ENCODE results near the gene GADL1.

Gene GADL1

GRCh38 chr3:30813734-30814133 lies 80.7 kb downstream of the GADL1 start:
- Histone ChIP-seq H3K27me3 (ENCODE audit: insufficient read depth, low read length) (peaks cover 5% of the 10 kb centered on the region; the same call in 1 of the 2 replicates), H3K9me3 (ENCODE audit: low read length) (no peaks in the 10 kb centered on the region), H3K36me3 (ENCODE audit: insufficient read depth, low read length) (no peaks in the 10 kb centered on the region), H3K27ac (ENCODE audit: low read depth, low read length, poor library complexity, severe bottlenecking) (no peak overlapping the region), H3K4me1 (ENCODE audit: insufficient read depth, low read length, severe bottlenecking) (no peaks in the 10 kb centered on the region), H3F3A (ENCODE audit: insufficient read depth, low read length) (no peaks in the 10 kb centered on the region), H2AFZ (ENCODE audit: low read length) (no peak overlapping the region), H4K20me1 (ENCODE audit: insufficient read depth, low read length) (no peaks in the 10 kb centered on the region), H3K4me3 (ENCODE audit: low read depth, low read length, poor library complexity, severe bottlenecking) (no peak overlapping the region), H3K79me2 (ENCODE audit: insufficient read depth, low read length) (no peaks in the 10 kb centered on the region), H3K9me2 (ENCODE audit: low read depth, low read length) (no peaks in the 10 kb centered on the region), H3K9ac (ENCODE audit: low read length) (no peak overlapping the region), H3K4me2 (ENCODE audit: low read length) (no peak overlapping the region)
- no peak for TF ChIP-seq CTCF (IDR thresholded peaks at IDR 0.05; ENCODE audit: low read length)
- TF ChIP-seq EZH2 (IDR thresholded peaks at IDR 0.05; ENCODE audit: borderline replicate concordance, low read length) = no peak

GRCh38 chr3:30811151-30811795 lies 83.2 kb downstream of the GADL1 start:
- Histone ChIP-seq H3K9ac (ENCODE audit: low read length) (no peak overlapping the region), H3K27me3 (ENCODE audit: insufficient read depth, low read length) (peaks cover 5% of the 10 kb centered on the region; the same call in 1 of the 2 replicates), H4K20me1 (ENCODE audit: insufficient read depth, low read length) (no peaks in the 10 kb centered on the region), H3K36me3 (ENCODE audit: insufficient read depth, low read length) (no peaks in the 10 kb centered on the region), H3K9me3 (ENCODE audit: low read length) (no peaks in the 10 kb centered on the region), H3K4me3 (ENCODE audit: low read depth, low read length, poor library complexity, severe bottlenecking) (no peak overlapping the region), H3K4me2 (ENCODE audit: low read length) (no peak overlapping the region), H3F3A (ENCODE audit: insufficient read depth, low read length) (no peaks in the 10 kb centered on the region), H3K79me2 (ENCODE audit: insufficient read depth, low read length) (no peaks in the 10 kb centered on the region), H3K4me1 (ENCODE audit: insufficient read depth, low read length, severe bottlenecking) (no peaks in the 10 kb centered on the region), H2AFZ (ENCODE audit: low read length) (no peak overlapping the region), H3K27ac (ENCODE audit: low read depth, low read length, poor library complexity, severe bottlenecking) (no peak overlapping the region), H3K9me2 (ENCODE audit: low read depth, low read length) (no peaks in the 10 kb centered on the region)
- TF ChIP-seq EZH2 (IDR thresholded peaks at IDR 0.05; ENCODE audit: borderline replicate concordance, low read length) = no peak
- no peak for TF ChIP-seq CTCF (IDR thresholded peaks at IDR 0.05; ENCODE audit: low read length)

- Histone ChIP-seq H3K79me2 (ENCODE audit: insufficient read depth, low read length) (no peaks in the 10 kb centered on the region), H3K27ac (ENCODE audit: low read depth, low read length, poor library complexity, severe bottlenecking) (no peak overlapping the region), H2AFZ (ENCODE audit: low read length) (no peak overlapping the region), H3K36me3 (ENCODE audit: insufficient read depth, low read length) (no peaks in the 10 kb centered on the region), H3F3A (ENCODE audit: insufficient read depth, low read length) (no peaks in the 10 kb centered on the region), H3K9ac (ENCODE audit: low read length) (no peak overlapping the region), H3K9me2 (ENCODE audit: low read depth, low read length) (no peaks in the 10 kb centered on the region), H3K4me1 (ENCODE audit: insufficient read depth, low read length, severe bottlenecking) (no peaks in the 10 kb centered on the region), H3K9me3 (ENCODE audit: low read length) (no peaks in the 10 kb centered on the region), H3K4me2 (ENCODE audit: low read length) (no peak overlapping the region), H4K20me1 (ENCODE audit: insufficient read depth, low read length) (no peaks in the 10 kb centered on the region), H3K4me3 (ENCODE audit: low read depth, low read length, poor library complexity, severe bottlenecking) (no peak overlapping the region), H3K27me3 (ENCODE audit: insufficient read depth, low read length) (peaks cover 5% of the 10 kb centered on the region; the same call in 1 of the 2 replicates)
- TF ChIP-seq CTCF (IDR thresholded peaks at IDR 0.05; ENCODE audit: low read length) (no peak), EZH2 (IDR thresholded peaks at IDR 0.05; ENCODE audit: borderline replicate concordance, low read length) (no peak)
Measured at GRCh38 chr3:30810625-30811024, 83.8 kb downstream of the GADL1 start.

Measured in OCI-LY1 (cell line).